Activated CD4-positive, alpha-beta T cell treated with anti-CD3 and anti-CD28 coated beads, Interleukin-2, amount 50 U/mL, for 48 hours (primary cell): ENCODE measurements around the gene NEDD8.

Experiments
- DNase-seq, 2 experiments: peaks; one replicate each; pipeline ENCODE4 v3.0.0-alpha.2; 2020

The NEDD8 gene

DNA sequence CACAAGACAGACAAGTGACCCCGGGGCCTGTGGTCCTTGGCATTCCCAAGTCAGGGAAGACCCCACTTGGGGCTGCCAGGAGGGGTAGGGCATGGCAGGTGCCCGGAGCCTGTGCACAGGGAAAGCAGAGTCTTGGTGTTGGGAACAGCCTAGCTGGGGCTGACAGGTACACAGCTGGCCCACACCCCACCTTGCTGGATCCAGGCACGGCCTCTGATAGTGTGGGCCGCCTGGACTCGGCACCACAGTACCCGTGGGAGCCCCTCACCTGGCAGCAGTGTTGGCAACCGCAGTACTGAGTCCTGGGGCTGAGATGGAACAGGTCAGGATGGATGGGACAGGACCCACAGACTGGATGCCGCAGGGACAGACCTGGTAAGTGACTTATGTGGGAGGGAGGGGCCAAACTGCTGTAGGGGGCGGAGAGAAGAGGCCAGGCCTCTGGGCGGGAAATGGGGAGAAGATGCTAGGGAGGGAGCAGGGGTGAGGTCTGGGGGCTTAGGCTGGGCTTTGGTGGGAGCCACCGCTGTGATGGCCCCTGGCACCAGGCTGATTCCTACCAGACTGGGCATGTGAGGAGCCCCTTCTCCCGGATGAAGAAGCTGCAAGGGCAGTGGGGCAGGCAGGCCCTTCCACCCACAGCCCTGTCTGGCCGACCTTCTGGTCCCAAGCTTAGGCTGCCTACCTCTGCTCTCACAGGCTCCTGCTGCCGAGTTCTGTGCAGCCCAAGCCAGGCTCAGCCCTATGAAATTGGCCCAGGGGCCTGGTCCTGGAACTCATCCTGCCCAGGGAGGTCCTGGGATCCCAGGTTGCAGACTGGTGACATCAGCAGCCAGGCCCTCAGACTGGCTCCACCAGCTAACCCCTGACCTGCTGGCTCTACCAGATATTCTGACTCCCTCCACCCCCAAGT lies 30.9 kb upstream of the NEDD8 start, which contains the start of gene TGM1:
Gene TGM1 (minus strand): TSS at position 357 of the 913 bp plus-strand sequence. CDS start 825 bp downstream, outside the sequence.
- no peak for DNase-seq

DNA sequence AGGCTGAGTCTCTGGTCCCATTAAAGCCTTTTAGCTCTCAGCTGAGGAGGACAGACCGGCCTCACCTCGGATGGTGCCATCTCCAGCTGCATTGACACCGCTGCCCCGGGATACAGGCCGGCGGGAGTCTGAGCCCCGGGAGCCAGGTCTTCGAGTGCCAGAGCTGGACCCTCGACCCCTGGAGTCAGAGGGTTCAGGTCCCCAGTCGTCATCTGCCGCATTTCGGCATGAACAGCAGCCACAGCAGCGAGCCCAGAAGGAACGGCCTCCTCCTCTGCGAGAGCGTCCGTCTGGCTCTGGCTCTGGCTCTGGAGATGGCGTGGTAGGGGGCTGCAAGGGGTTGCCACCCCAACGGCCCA lies 29.8 kb upstream of the NEDD8 start:
- no peak for DNase-seq

DNA sequence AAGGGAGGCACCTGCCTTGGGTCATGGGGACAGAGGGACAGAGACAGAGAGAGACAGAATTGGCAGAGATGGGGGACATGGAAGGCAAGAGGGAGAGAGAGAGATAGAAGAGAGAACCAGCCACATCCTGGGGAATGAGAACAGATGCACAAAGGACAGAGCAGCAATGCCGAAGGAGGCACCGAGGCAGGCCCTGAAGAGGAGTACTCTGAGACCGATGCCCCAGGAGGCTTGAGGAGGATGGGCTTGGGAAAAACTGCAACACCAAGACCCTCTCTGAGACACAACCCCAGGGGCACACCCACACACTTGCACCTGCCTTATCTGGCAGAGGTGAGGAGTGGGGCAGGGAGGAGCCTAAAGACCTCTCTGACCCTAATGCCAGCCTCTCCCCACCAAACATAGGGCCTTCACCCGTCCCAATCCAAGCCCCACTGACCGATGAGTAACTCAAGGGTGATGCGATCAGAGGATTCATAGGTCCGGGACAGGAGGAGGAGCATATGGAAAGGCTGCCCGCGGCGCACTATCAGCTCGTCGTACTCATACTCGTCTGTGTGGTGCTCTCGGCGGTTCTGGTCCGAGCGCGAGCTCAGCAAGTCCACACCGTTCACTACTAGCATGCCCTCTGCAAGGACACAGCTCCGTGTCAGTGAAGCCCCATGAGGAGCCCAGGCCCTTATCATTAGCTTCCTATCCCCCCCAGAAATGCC lies 29.2 kb upstream of the NEDD8 start:
- DNase-seq, result no peak

DNA sequence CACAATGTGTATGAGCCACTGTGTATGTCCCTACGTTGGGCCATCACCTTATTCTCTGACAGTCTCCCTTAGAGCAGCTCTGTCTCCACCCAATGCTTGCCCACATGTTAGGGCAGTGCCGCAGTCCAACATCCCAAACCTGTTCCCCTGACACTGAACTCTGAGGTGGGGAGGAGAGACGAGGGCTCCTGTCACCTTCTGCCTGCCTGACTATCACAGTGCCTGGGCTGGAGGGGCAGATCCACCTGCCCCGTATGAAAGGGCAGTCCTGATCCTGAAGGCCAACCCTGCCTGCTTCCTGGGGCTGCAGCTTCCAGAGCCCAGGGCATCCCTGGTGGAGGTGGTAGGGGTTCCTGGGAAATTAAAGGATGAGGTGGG lies 28.6 kb upstream of the NEDD8 start:
- DNase-seq, result no peak

DNA sequence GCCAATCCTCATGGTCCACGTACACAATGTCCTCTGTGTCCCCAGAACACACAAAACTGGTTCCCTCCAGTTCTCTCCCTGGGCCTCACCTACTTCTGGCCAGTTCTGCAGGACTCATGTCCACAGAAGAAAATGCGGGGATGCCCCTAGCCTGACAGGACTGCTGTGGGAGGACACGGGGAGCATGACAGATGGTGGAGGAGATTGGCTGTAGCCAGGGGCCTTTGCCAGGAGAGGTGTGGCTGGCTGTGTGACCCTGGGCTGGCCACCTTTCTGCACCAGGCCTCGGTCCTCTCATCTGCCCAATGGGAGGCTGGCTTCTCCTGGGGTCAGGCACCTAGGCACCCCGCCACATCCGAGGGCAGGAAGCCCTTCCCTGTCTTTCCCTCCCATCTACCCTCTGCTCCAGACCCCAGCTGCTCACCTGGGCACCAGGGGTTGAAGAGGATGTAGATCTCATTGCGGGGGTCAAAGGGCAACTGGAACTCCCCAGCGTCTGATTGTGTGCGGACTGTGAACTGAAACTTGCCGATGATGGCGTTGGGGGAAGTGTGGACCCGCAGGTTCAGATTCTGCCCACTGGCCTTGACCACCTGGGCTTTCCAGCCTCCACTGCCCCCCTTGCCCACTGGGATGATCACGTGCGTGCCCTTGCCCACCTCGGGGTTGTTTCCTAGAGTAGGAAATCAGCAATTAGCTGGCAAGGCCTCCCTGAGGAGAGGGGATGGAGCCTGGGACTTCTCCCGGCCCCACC lies 28.0 kb upstream of the NEDD8 start:
- DNase-seq, result no peak

DNA sequence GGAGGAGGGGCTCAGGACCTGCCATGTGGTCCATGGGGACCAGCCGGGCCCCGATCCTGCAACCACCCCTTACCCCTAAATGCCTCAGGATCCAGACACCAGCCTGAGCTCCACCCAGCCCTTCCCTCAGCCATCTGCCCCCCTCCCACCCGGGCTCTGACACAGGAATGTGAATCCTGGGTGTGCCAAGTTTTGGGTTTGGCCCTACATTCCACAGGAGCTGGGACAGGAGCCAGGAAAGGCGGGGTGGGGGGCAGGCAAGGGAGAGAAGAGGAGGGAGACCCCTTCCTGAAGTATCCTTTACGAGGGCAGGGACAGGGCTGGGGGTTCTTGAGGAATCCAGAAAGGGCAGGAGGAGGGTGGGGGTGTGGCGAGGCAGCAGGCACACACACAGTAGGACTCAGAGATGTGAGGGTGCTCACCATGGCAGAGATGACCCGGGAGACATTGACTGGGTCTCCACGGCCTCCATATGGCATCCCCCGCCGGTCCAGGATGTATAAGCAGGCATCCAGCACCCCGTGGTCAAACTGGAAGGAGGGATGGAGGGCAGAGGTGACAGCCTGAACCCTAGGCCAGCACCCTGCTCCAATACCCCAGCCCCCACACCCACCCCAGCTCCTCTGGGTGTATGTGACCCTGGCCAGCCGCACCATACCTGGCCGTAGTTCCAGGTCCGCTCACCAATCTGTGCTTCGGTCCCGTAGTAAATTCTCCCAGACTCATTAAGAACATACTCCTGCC lies 27.3 kb upstream of the NEDD8 start:
- DNase-seq, result no peak

DNA sequence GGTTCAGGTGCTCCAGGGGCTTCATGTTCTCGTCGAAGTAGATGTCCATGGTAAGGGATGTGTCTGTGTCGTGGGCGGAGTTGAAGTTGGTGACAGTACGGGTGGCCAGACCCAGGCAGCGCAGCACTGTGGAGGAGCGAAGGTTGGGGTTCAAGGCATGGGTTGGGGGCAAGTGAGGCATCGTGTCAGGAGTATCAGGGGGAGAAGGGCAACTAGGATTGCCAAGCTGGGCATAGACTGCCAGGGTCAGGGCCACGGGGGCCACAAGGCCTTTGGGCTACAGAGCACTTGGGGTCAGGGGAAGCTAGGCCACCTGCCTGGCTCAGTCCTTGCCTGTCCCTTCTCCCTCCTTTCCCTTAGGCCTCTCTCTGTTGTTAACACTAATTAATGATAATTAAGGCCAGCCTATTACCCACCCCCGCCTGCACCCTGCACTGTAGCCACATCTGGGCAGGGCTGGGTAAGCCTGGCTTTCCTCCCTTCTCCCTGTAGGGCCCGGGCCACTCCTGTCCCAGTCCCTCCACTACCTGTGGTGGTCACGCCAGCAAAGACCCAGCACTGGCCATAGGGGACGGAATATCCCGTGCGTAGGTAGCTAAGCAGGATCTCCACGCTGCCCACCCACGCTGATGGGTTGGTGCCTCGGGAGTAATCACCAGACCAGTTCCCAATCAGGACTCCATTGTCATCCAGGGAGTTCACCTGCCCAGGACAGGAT lies 26.5 kb upstream of the NEDD8 start:
- no peak for DNase-seq

DNA sequence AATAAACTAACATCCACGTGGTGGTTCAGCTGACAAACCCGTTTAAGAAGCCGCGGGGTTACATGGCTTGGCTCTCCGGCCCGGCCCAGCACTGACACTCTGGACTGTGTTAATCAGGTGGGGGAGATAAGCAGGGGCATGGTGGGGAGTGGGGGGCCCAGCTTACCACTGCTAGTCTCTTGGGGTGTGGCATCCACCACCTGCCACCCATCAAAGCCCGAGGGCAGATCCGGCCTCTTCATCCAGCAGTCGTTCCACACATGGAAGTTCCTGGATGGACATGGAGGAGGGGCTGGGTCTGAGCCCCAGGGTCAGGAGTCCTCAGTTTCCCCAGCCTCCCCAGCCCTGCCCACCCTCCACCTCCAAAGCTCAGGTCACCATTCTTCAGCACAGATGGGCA lies 26.0 kb upstream of the NEDD8 start:
- no peak for DNase-seq

DNA sequence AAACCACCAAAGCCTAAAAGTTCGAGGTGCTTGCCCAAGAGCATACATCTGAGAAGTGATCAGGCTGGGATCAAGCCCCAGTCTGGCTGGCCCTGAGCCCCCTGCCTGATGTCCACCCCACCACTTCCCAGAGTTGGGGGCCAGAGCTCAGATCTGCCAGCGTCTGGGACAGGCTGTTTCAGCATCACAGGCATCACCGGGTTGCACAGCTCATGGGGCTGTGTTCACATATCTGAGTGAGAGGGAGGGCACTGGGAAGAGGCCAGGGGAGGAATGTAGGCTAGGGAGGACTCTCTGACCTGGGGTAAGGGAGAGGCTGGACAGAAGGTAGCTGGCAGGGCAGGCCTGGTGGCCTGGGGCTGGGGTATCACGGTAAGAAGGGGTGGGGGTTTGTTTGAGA lies 24.8 kb upstream of the NEDD8 start:
- no peak for DNase-seq

DNA sequence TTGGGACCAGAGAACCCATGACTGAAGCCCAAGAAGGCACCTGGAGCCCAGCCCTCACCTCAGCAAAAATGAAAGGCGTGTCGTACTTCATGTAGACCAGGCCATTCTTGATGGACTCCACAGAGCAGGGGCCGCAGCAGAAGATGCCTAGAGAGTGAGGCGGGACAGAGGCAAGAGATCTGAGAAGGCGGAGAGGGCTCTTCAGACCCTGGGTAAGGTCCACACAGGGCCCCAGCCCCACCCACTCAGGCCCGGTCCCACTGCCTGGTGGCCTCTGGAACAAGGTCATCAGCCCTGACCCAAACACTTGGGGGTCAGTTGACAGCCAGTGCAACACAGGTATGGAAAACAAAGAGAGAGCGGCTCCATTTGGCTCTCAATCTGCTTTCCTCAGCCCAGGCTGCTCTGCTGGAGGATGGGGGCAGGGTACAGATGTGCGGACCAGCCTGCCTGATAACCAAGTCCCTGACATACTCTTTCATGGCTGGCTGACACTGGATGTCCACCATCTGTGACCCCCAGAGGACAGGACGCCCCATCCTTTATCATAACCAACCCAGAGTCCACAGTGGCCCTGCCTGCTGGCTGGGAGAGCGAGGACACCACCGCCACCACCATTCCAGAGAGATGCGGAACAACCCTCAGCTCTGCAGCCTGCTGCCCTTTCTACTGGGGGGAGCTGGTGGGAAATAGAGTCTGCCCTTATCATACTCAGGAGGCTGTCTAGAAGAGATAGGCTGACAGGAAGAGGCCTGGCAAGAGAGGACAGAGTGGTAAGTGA lies 24.0 kb upstream of the NEDD8 start:
- no peak for DNase-seq

DNA sequence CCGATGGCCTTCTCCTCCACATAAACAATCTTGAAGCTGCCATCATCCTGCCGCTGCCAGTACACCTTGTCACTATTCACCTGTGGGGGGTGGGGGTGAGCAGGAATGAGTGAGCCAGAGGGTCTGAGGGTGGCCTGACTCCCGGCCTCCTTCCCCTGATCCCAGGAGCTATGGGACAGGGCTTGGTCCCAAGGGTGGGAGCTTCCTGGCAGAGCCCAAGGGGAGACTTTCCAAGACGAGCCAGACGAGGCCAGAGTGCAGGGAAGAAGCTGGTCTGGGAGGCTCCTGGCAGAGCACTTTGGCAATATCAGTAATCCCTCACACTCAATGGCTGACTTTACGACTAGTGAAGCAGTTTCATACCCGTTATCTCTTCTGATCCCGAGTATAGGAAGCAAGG lies 23.3 kb upstream of the NEDD8 start:
- DNase-seq, result no peak

DNA sequence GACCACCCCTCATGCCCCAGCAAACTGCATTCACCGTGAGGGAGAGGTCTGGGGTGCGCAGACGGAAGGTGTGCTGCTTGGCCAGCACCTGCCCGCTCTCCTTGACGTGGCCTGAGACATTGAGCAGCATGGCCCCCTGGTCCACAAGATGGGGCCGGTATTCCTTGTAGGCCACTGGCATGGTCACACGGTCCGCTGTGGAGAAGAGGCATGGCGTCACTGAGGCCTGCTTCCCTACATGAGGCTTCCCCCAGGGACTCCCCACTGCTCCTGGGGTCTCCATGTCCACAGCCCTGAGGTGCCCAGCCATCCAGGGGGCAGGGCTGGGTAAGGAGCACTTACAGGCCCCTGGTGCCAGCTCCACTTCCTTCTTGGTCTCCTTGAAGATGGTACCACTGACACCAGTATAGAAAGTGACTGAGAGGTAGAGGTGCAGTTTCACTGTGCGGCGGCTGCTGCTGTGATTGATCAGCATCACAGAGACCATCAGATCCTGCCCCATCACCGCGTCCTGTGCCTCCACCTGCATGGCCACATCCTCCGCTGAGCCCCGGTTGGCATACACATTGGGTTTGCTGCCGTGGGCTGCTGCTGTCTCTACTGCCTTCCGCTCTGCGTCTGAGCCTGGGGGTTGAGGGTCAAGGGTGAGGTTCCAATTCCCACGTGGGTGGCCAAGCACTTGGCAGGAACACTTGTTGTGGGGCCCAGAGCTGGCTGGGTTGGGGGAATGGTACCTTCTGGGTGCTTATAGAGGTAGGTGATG lies 22.6 kb upstream of the NEDD8 start:
- DNase-seq, result no peak

DNA sequence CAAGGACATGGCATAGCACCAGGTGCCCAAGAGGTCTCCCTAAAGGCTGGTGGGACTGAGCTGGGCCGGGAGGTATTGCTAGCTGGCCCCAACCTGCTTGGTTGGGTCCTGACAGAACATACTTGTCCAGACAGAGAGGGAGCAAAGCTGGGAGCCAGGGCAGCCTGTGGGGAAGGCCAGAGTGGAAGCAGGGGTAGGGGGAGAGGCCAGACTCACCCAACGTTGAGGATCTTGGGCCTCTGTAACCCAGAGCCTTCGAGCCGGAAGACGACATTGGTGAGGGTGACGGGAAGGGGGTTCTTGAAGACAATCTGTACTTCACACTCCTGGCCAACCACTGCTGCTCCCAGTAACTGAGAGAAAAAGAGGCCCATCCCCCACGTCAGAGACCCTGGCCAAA lies 21.8 kb upstream of the NEDD8 start:
- DNase-seq, result no peak

DNA sequence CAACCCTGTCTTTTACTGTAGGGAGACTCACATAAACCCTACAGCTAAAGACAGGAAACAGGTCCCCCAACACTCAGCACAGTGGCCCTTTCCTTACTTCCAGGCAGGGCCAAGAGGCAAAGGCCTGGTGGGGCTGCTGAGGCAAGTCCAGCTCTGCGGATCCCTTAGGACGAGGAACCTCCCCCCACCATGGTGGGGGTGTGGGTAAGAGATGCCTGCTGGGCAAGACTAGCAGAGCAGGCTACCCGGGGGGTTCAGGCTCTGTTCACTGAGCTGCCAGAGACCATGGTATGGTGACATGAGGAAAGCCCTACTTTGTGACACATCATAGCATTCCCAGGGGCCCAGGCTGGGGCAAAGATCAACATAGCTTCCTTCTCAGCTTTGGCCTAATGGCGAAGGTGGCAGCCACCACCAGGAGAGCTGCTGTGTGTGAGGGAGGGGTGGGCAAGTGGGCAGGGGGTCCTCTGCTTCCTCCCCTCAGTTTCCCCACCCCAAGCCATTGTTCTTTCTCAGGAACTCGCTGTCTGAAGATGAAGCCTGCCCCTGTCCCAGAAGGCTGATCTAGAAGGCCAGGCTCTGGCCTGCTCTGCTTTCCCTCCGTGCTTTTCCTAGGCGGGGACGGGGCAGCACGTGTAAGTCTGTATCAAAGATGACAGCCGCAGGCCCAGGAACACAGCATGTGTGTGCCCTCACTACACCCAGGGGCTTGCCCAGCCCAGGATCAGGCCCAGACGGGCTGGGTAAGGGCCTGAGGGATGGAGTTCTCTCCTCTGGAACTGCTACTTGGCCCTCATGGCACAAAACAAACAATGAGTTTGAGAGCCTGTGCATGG lies 20.3 kb upstream of the NEDD8 start:
- DNase-seq, result no peak

DNA sequence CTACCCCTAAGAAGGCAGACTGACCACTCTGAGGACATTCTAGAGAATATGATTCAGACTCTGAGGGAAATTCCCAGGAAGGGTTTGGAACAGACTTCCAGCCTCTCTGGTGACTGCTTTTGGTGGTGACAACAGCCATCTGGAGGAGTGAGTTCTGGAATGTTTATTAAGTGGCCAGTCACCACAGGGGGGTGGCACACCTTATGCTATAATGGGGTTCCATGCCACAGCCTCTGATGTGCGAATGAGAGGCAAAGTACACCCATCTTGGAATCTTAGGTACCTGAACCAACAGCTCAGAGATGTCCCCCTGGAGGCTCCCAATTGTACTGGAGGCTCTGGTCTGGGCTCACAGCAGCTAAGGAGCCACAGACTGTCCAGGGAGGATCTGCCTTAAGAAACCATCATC lies 19.7 kb upstream of the NEDD8 start:
- no peak for DNase-seq

DNA sequence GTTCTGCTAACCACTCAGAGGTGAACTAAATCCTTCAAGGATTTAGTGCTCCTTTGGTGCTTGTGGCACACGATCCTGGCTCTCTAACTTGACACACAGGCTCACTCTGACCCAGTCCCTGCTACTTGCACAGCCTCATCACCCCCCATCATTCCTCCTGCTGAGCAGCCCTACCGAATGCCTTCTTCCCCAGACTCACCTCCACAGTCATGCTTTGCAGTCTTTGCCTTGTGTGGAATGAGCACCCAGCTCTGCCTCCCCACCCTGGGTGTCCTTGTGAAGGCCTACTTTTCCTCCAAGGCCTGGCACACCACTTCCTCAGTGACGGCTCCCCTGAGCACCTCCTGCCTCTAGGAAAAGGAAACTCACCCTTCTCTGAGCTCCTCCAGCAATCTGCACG lies 18.2 kb upstream of the NEDD8 start:
- no peak for DNase-seq

DNA sequence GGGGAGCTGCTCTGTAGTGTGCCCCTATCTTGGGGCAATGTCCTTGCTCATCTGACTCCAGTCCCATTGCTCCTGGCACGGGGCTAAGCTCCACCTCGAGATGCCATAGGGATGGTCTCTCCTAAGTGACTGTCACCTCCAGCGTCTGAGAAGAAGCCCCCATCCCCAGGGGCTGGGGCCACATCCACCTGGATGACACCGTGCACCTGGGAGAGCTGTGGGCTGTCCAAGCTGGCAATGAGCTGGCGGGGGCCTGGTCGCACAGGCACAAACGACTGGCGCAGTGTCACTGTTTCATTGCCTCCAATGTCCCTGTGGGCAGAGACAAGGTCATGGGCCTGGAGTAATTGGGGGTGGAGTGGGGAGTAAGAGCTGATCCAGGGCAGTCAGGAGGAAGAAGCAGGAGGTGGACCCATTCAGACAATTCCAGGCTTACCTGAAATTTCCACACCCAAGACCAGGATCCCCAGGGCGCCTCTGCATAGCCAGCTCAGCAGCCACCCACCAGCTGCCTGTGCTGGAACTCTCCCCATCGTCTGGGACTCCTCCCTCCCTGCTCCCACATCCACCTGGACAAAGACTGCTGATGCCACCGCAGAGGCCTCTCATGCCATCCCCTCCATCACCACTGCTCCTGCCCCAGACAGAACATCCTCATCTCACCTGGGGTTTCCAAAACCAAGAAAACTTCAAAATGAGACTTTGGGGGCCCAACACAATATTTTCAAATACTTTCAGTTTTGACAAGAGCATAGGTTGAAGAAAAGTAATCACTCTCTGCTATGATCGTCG lies 17.3 kb upstream of the NEDD8 start:
- DNase-seq, result no peak

DNA sequence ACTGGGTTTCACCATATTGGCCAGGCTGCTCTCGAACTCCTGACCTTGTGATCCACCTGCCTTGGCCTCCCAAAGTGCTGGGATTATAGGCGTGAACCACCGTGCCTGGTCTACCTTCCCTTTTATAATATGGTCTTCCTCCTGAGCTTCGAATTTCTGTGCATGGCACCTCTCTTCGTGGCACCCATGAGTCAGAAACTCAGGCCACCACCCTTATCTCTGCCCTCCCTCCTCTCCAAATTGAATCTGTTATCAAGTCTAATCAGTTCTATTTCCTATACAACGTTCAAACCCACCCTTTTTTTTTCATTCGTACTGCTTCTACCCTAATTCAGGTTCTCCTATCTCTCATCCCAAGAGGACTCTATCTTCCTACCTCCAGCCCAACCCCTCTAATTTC lies 15.3 kb upstream of the NEDD8 start:
- DNase-seq, result no peak

DNA sequence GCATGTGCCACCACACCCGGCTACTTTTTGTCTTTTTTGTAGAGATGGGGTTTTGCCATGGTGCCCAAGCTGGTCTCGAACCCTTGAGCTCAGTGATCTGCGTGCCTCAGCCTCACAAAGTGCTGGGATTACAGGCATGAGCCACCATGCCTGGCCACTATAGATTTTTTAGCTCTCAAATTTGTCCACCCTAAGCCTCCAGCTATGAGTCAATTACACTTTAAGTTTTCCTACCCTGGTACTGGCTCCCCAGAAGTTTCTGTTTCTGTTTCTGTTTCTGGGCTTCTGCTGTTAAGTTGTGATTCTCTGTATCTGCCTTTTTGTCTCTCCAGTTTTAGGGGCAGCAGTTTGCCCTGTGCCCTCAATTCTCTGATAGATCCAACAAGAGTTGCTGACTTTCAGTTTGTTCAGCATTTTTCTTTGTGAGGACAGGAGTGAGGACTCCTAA lies 14.6 kb upstream of the NEDD8 start:
- peak; percentile 21 to 44 for DNase-seq
